Hair follicle dermal papilla cell (primary cell): ENCODE data around the gene ORMDL2. TPM values are rescaled to one million over a fixed set of nuclear protein-coding genes. Genes with fewer than 3 reads are reported as not detected.

Experiments used
- total RNA-seq: library from RNA; depleted of rRNA; stranded (reverse); fragments of >200 nt; gene quantifications from 2 replicates; pipeline ENCODE4 v1.2.3, GENCODE V29; 2012

The ORMDL2 gene
- total RNA-seq = 13.0 and 14.7 TPM in 2 replicates

DNA sequence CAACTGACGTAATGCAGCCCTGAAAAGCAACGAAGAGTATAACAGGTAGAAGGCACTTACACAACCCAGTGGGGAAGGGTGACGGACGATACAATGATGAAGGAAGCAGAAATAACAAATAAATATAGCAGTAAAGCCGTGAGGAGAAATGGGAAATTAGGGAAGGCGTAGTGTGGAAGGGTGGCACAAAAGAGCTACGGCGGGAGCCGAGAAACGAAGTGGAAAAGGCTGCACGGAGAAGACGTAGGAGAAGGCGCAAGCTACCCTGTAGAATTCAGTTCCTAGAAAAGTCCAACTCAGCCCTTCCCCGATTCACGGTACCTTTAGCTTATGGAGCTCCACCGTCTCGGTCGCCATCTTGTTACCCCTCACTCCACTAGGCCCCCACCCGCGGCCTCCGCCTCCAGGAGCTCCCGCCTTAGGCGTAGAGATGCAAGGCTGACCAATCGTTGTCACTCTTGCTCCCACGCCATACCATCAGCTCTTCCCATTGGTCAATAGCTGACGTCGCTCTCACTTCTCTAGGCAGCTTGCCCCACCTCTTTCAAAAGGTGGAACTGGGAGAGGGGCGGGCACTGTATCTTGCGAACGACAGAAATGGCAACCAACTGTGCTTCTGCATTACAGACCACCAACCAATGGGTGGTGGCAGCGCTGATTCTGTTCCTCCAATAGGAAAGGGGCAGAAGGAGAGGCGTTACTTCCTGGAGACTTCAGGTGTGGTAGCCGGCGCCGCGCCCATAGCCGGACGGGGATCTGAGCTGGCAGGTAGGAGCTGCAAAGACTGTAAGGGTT lies at the start of gene ORMDL2, which contains the start of gene SARNP:
Gene ORMDL2, plus strand, starts transcription at position 697 of the 795 bp plus-strand sequence. CDS start 959 bp downstream, outside the sequence.
Gene SARNP, minus strand, starts transcription at position 380 of the 795 bp plus-strand sequence. Its CDS starts 23 bp downstream, at position 357.

DNA sequence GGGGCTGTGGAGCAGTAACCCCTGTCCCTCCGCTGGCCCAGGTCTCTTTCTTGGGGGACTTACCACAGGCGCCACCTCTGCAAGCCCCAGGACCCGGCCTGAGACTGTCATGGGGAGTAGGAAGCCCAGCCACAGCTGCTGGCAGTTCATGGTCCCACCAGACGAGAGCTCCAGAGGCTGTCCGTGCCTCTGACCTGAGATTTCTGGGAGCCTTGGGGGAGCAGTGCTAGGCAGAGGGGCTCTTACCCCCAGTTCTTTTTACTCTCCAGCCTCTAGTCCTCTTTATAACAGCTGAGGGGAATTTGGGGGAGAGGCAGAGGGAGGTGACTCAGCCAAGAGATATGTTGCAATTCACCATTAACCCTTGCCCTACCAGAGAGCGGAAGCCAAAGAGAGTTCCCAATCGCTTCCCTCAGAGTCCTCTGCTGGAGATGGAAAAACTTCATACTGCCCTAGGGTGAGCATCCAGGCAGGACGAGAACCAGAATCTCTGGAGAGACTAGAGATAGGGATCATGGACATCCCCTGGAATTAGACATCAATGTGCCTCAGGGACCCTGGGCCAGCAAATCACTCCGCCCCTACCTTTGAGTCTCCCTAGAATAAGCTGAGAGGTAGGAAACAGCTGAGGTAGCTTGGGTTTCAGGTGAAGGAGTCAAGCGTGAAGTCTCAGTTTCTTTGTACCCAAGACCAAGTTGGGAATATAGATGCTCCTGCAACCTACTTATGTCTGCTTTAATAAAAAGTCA lies 25.0 kb downstream of the ORMDL2 start, which contains the start of gene MMP19:
Gene MMP19, minus strand, starts transcription at position 256 of the 749 bp plus-strand sequence. Its CDS starts 106 bp downstream, at position 150.

Other genes with a start within 250 kb of the ORMDL2 start
- not detected in 2 replicates for gene OR2AP1, start 245.6 kb upstream of the ORMDL2 start, total RNA-seq
- not detected in 2 replicates for gene OR10P1, start 181.1 kb upstream of the ORMDL2 start, total RNA-seq
- 4.4 and 7.7 TPM in 2 replicates for gene ITGA7, start 110.1 kb upstream of the ORMDL2 start, total RNA-seq
- gene BLOC1S1, start 102.0 kb upstream of the ORMDL2 start, total RNA-seq = 51.0 and 56.1 TPM in 2 replicates
- gene RDH5, start 97.6 kb upstream of the ORMDL2 start, total RNA-seq = 16.7 and 47.7 TPM in 2 replicates
- gene CD63, start 89.0 kb upstream of the ORMDL2 start, total RNA-seq = 1,008 and 1,281 TPM in 2 replicates
- 8.1 and 9.6 TPM in 2 replicates for gene GDF11, start 74.9 kb upstream of the ORMDL2 start, total RNA-seq
- gene SARNP, start 317 bp upstream of the ORMDL2 start, total RNA-seq = 34.1 and 40.0 TPM in 2 replicates
- gene DNAJC14, start 11.5 kb downstream of the ORMDL2 start, total RNA-seq = 59.7 and 66.5 TPM in 2 replicates
- 15.4 and 16.1 TPM in 2 replicates for gene MMP19, start 24.9 kb downstream of the ORMDL2 start, total RNA-seq
- gene PYM1, start 109.9 kb downstream of the ORMDL2 start, total RNA-seq = 25.2 and 29.8 TPM in 2 replicates
- 51.0 and 60.5 TPM in 2 replicates for gene DGKA, start 113.1 kb downstream of the ORMDL2 start, total RNA-seq
- 1.1 and 2.9 TPM in 2 replicates for gene PMEL, start 148.0 kb downstream of the ORMDL2 start, total RNA-seq
- 14.1 and 17.7 TPM in 2 replicates for gene CDK2, start 148.8 kb downstream of the ORMDL2 start, total RNA-seq
- 92.8 and 93.1 TPM in 2 replicates for gene RAB5B, start 156.0 kb downstream of the ORMDL2 start, total RNA-seq
- 13.1 and 13.3 TPM in 2 replicates for gene SUOX, start 179.2 kb downstream of the ORMDL2 start, total RNA-seq
- 2.4 and 2.8 TPM in 2 replicates for gene IKZF4, start 203.0 kb downstream of the ORMDL2 start, total RNA-seq
- gene RPS26, start 223.9 kb downstream of the ORMDL2 start, total RNA-seq = 192 and 318 TPM in 2 replicates